ENCODE measurements around the gene SSX2IP.

The SSX2IP gene

DNA sequence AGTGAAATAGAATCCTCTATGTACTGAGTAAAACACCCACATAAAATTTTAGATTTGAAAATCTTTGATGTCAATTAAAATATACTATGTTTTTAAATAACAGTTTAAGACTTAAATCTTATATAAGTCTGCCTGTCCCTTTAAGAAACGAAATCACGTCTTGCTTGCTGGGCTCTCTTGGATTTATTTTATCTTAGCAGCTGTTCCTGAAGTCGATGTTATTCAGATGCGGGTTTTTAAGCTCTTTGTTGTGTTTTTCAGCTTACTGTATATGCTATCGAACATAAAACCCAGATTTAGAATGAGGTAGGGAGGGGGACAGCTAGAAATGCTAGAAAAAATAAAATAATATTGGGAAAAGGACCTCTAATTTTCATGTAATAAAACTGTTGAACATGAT lies 11.1 kb upstream of the SSX2IP start:
- peaks cover 78% of the 10 kb centered on the region for H3K4me1 ChIP-seq (ENCODE audit: insufficient read depth, low read length, severe bottlenecking)
- peak overlapping the region; percentile 3 for H3K4me3 ChIP-seq (ENCODE audit: low read depth, low read length, poor library complexity, severe bottlenecking)

GRCh38 chr1:84700070-84700469 lies 9.8 kb upstream of the SSX2IP start:
- 0 out of 2 replicates have a peak overlapping the region, but pooled peaks have one; percentile 9 for H2AFZ ChIP-seq (ENCODE audit: low read length)
- H3K36me3 ChIP-seq (ENCODE audit: insufficient read depth, low read length): no peaks in the 10 kb centered on the region
- H3K9me2 ChIP-seq (ENCODE audit: low read depth, low read length): no peaks in the 10 kb centered on the region
- no peaks in the 10 kb centered on the region for H3K27me3 ChIP-seq (ENCODE audit: insufficient read depth, low read length)
- peak overlapping the region; percentile 52 for H3K9ac ChIP-seq (ENCODE audit: low read length)
- 0 out of 2 replicates have a peak, but pooled peaks cover 4% of the 10 kb centered on the region for H3F3A ChIP-seq (ENCODE audit: insufficient read depth, low read length)
- H3K79me2 ChIP-seq (ENCODE audit: insufficient read depth, low read length): no peaks in the 10 kb centered on the region
- peak overlapping the region; percentile 16 for H3K4me3 ChIP-seq (ENCODE audit: low read depth, low read length, poor library complexity, severe bottlenecking)
- peaks cover 71% of the 10 kb centered on the region for H3K4me1 ChIP-seq (ENCODE audit: insufficient read depth, low read length, severe bottlenecking)
- TF ChIP-seq CTCF (IDR thresholded peaks at IDR 0.05; ENCODE audit: low read length): no peak
- TF ChIP-seq EZH2 (IDR thresholded peaks at IDR 0.05; ENCODE audit: borderline replicate concordance, low read length): no peak
- H3K27ac ChIP-seq (ENCODE audit: low read depth, low read length, poor library complexity, severe bottlenecking): peak overlapping the region; percentile 83
- no peaks in the 10 kb centered on the region for H4K20me1 ChIP-seq (ENCODE audit: insufficient read depth, low read length)
- H3K4me2 ChIP-seq (ENCODE audit: low read length): peak overlapping the region; percentile 63
- H3K9me3 ChIP-seq (ENCODE audit: low read length): no peaks in the 10 kb centered on the region

More for the DNA sequence above, 11.1 kb upstream of the SSX2IP start:
- Histone ChIP-seq H3K9ac (ENCODE audit: low read length) (peak overlapping the region; percentile 52), H4K20me1 (ENCODE audit: insufficient read depth, low read length) (no peaks in the 10 kb centered on the region), H3F3A (ENCODE audit: insufficient read depth, low read length) (0 out of 2 replicates have a peak, but pooled peaks cover 4% of the 10 kb centered on the region), H3K9me3 (ENCODE audit: low read length) (no peaks in the 10 kb centered on the region), H3K27ac (ENCODE audit: low read depth, low read length, poor library complexity, severe bottlenecking) (peak overlapping the region; percentile 83), H3K9me2 (ENCODE audit: low read depth, low read length) (no peaks in the 10 kb centered on the region), H3K79me2 (ENCODE audit: insufficient read depth, low read length) (no peaks in the 10 kb centered on the region), H3K27me3 (ENCODE audit: insufficient read depth, low read length) (no peaks in the 10 kb centered on the region), H3K4me2 (ENCODE audit: low read length) (peak overlapping the region; percentile 63), H3K36me3 (ENCODE audit: insufficient read depth, low read length) (no peaks in the 10 kb centered on the region), H2AFZ (ENCODE audit: low read length) (no peak overlapping the region)
- TF ChIP-seq CTCF (IDR thresholded peaks at IDR 0.05; ENCODE audit: low read length) (no peak), EZH2 (IDR thresholded peaks at IDR 0.05; ENCODE audit: borderline replicate concordance, low read length) (no peak)

- Histone ChIP-seq H4K20me1 (ENCODE audit: insufficient read depth, low read length) (no peaks in the 10 kb centered on the region), H3K79me2 (ENCODE audit: insufficient read depth, low read length) (no peaks in the 10 kb centered on the region), H3K9me2 (ENCODE audit: low read depth, low read length) (no peaks in the 10 kb centered on the region), H3K4me1 (ENCODE audit: insufficient read depth, low read length, severe bottlenecking) (peaks cover 60% of the 10 kb centered on the region), H3K9ac (ENCODE audit: low read length) (no peak overlapping the region; the same call in 1 of the 2 replicates), H3K4me3 (ENCODE audit: low read depth, low read length, poor library complexity, severe bottlenecking) (no peak overlapping the region), H3K9me3 (ENCODE audit: low read length) (no peaks in the 10 kb centered on the region), H3F3A (ENCODE audit: insufficient read depth, low read length) (no peaks in the 10 kb centered on the region; the same call in 1 of the 2 replicates), H2AFZ (ENCODE audit: low read length) (peak overlapping the region; percentile 25), H3K27ac (ENCODE audit: low read depth, low read length, poor library complexity, severe bottlenecking) (peak overlapping the region; percentile 83), H3K27me3 (ENCODE audit: insufficient read depth, low read length) (no peaks in the 10 kb centered on the region), H3K4me2 (ENCODE audit: low read length) (no peak overlapping the region; the same call in 1 of the 2 replicates), H3K36me3 (ENCODE audit: insufficient read depth, low read length) (no peaks in the 10 kb centered on the region)
- TF ChIP-seq EZH2 (IDR thresholded peaks at IDR 0.05; ENCODE audit: borderline replicate concordance, low read length): no peak
- no peak for TF ChIP-seq CTCF (IDR thresholded peaks at IDR 0.05; ENCODE audit: low read length)
Observed at GRCh38 chr1:84698151-84699110, 8.2 kb upstream of the SSX2IP start.
